Activated T-helper 1 cell treated with anti-CD3 and anti-CD28 coated beads, Interleukin-12 subunit alpha, Interleukin-12 subunit beta, Interleukin-2, Interleukin-4 antibody, amounts not matched to agents 30 ng/mL and 10 ng/mL and 1 ng/mL, durations not matched to agents 14 hours and 24 hours and 36 hours (primary cell): Measurements from ENCODE around the gene FAN1. TPM values are rescaled to one million over a fixed set of nuclear protein-coding genes. Genes with fewer than 3 reads are reported as not detected.

ENCODE experiments used
- DNase-seq: peaks from one replicate; pipeline ENCODE4 v3.0.0; 2021; ENCODE audit warnings: low spot score
- H3K27ac Mint-ChIP-seq: one replicate; pipeline ENCODE4 v1.8.0; 2021; ENCODE audit warnings: mild to moderate bottlenecking, mixed read lengths
- H3K27me3 Mint-ChIP-seq: one replicate; pipeline ENCODE4 v1.8.0; 2022; ENCODE audit warnings: mild to moderate bottlenecking, moderate library complexity, mixed read lengths; ENCODE audit not compliant: insufficient read depth
- H3K36me3 Mint-ChIP-seq: one replicate; pipeline ENCODE4 v1.8.0; 2021; ENCODE audit warnings: low read depth, mixed read lengths
- H3K4me1 Mint-ChIP-seq: one replicate; pipeline ENCODE4 v1.8.0; 2021; ENCODE audit warnings: low read depth, mixed read lengths
- H3K4me3 Mint-ChIP-seq: one replicate; pipeline ENCODE4 v1.8.0; 2021; ENCODE audit warnings: mild to moderate bottlenecking, moderate library complexity, mixed read lengths
- H3K9me3 Mint-ChIP-seq: one replicate; pipeline ENCODE4 v1.8.0; 2021; ENCODE audit warnings: mixed read lengths
- intact Hi-C: fragments of 100-400 bp; cut with micrococcal nuclease; formaldehyde crosslinking; loops from one replicate; pipeline ENCODE4 v1.15.1; 2024
- total RNA-seq: library from RNA; stranded (reverse); gene quantifications from 2 replicates; pipeline ENCODE4 v1.2.3, GENCODE V29; 2022

The FAN1 gene
- total RNA-seq, 1 donor from 2014 or later: 26.5 TPM

DNA sequence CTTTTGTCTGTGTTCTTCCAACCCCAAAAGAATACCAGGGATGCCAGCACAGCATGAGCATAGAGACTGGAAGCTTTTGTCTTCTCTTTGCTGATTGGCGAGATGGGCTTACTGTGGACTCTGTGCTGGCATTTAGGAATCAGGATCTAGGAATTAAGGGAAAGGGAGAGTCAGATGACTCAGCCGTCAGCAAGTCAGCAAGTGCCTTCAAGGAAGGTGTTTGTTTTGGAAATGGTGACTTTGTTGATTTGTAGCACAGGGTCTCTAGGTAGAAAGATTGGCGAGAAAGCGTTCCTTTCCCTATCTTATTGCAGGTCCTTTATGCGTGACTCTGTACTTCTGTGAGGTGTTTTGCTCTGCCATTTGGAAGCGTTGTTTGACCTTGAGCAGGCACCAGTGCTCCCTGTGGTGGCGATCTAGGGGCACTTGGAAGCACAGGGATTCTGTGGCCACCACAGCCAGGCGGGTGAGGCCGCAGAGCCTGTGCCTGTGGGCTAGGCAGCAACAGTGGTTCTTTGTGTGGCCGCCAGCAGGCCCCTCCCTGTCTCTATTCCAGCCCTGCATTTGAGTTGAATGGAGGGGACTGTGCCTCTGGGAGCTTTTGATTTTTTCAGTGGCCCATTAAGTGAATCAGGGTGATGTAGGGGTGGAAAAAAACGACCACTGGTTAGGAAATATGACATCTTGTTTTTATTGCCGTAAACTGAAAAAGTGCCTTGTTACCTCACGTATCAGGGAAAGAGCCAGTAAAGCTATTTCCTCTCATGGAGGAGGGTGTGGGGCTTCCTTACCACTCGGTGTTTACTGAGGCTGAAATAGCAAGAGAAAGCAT is 19.0 kb downstream of the FAN1 start:
- no peak for DNase-seq
- H3K36me3 Mint-ChIP-seq: peaks cover 34% of the 10 kb centered on the region
- no peaks in the 10 kb centered on the region for H3K9me3 Mint-ChIP-seq
- intact Hi-C loops: no loop called here
- no peaks in the 10 kb centered on the region for H3K4me1 Mint-ChIP-seq
- H3K27me3 Mint-ChIP-seq: no peaks in the 10 kb centered on the region
- H3K4me3 Mint-ChIP-seq: no peak overlapping the region
- H3K27ac Mint-ChIP-seq: no peak overlapping the region

- Mint-ChIP-seq H3K27me3 (no peaks in the 10 kb centered on the region), H3K4me1 (no peaks in the 10 kb centered on the region), H3K27ac (no peak overlapping the region), H3K36me3 (peaks cover 32% of the 10 kb centered on the region), H3K9me3 (no peaks in the 10 kb centered on the region), H3K4me3 (no peak overlapping the region)
- intact Hi-C loops: no loop called here
- no peak for DNase-seq
Measured at GRCh38 chr15:30923429-30923828, 19.7 kb downstream of the FAN1 start.

DNA sequence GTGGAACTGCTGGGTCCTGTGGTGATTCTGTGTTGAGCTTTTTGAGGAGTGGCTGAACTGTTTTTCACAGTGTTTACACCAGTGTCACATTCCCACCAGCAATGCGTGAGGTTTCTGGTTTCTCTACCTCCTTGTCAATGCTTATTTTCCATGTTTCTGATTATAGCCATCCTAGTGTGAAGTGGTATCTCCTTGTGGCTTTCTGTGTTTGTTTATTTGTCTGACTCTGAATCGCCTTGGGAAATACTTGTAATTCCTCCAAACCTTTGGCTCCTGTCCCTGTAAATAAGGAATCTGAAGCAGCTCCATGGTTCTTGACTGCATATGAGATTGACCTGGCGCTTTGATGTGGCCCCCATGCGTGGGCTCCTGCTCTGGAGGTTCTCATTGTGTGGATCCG is 20.6 kb downstream of the FAN1 start:
- no peak for DNase-seq
- intact Hi-C loops: no loop called here
- H3K27me3 Mint-ChIP-seq: no peaks in the 10 kb centered on the region
- no peaks in the 10 kb centered on the region for H3K4me1 Mint-ChIP-seq
- H3K9me3 Mint-ChIP-seq: no peaks in the 10 kb centered on the region
- H3K36me3 Mint-ChIP-seq: peaks cover 29% of the 10 kb centered on the region
- H3K27ac Mint-ChIP-seq: no peak overlapping the region
- no peak overlapping the region for H3K4me3 Mint-ChIP-seq

- no peaks in the 10 kb centered on the region for H3K9me3 Mint-ChIP-seq
- H3K36me3 Mint-ChIP-seq: peaks cover 31% of the 10 kb centered on the region
- intact Hi-C loops: no loop called here
Measured at GRCh38 chr15:30925686-30926085, 22.0 kb downstream of the FAN1 start.

DNA sequence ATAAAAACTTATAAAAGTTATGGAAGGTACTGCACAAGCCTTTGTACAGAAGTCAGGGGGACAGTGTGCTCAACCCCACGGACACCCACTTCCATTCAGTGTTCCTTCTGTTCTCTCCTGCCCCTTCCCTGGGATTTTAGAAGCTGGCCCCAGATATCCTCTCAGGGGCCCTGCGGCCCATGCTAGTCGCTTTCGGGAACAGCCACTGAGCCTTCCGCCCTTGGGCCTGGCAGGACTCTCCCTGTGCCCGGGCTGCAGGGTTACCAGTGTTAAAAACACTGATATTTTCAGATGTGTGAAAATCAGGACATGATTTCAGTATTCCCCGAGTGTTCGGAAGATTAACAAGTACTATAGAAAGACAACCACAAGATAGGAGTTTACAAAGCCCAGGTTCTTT is 22.4 kb downstream of the FAN1 start:
- Mint-ChIP-seq H3K36me3 (peaks cover 32% of the 10 kb centered on the region), H3K27me3 (no peaks in the 10 kb centered on the region), H3K4me3 (no peak overlapping the region), H3K27ac (no peak overlapping the region), H3K9me3 (no peaks in the 10 kb centered on the region), H3K4me1 (no peaks in the 10 kb centered on the region)
- DNase-seq: no peak
- intact Hi-C loops: no loop called here

More at GRCh38 chr15:30925686-30926085, 22.0 kb downstream of the FAN1 start:
- Mint-ChIP-seq H3K27me3 (no peaks in the 10 kb centered on the region), H3K27ac (no peak overlapping the region), H3K4me3 (no peak overlapping the region), H3K4me1 (no peaks in the 10 kb centered on the region)
- DNase-seq: no peak

DNA sequence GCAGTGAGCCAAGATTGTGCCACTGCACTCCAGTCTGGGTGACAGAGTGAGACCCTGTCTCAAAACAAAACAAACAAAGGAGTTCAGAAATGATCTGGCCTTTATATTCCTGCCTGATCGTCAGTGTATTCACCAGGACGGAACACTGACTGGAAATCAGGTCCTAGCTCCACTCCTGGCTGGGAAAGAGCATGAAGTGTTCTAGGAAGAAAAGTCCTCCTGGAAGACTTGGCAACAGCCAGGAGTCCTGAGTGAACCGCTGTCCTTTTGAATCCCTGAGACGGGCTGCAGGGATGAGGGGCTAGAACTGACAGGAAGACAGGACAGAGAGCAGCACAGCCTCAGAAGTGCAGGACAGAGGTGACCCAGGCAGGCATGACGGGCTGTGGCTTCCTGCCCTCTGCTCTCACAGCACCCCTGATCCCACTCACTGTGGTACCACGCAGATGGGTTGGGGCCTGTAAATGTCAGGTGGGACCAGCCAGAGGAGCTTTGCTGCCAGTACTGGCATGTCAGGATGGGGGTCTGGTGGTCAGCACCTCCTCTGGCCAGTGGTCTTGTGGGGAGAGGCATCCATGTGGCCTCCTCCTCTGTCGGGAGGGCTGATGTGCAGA is 23.5 kb downstream of the FAN1 start:
- peaks cover 33% of the 10 kb centered on the region for H3K36me3 Mint-ChIP-seq

GRCh38 chr15:30928076-30928475 is 24.4 kb downstream of the FAN1 start:
- DNase-seq: no peak
- H3K4me1 Mint-ChIP-seq: peaks cover 4% of the 10 kb centered on the region
- H3K36me3 Mint-ChIP-seq: peaks cover 34% of the 10 kb centered on the region
- H3K9me3 Mint-ChIP-seq: no peaks in the 10 kb centered on the region
- intact Hi-C loops: no loop called here
- H3K4me3 Mint-ChIP-seq: no peak overlapping the region
- H3K27me3 Mint-ChIP-seq: no peaks in the 10 kb centered on the region
- no peak overlapping the region for H3K27ac Mint-ChIP-seq

More for the DNA sequence above, 23.5 kb downstream of the FAN1 start:
- H3K9me3 Mint-ChIP-seq: no peaks in the 10 kb centered on the region
- no peaks in the 10 kb centered on the region for H3K4me1 Mint-ChIP-seq
- no peak overlapping the region for H3K4me3 Mint-ChIP-seq
- intact Hi-C loops: no loop called here
- H3K27ac Mint-ChIP-seq: no peak overlapping the region
- no peaks in the 10 kb centered on the region for H3K27me3 Mint-ChIP-seq
- DNase-seq: no peak

DNA sequence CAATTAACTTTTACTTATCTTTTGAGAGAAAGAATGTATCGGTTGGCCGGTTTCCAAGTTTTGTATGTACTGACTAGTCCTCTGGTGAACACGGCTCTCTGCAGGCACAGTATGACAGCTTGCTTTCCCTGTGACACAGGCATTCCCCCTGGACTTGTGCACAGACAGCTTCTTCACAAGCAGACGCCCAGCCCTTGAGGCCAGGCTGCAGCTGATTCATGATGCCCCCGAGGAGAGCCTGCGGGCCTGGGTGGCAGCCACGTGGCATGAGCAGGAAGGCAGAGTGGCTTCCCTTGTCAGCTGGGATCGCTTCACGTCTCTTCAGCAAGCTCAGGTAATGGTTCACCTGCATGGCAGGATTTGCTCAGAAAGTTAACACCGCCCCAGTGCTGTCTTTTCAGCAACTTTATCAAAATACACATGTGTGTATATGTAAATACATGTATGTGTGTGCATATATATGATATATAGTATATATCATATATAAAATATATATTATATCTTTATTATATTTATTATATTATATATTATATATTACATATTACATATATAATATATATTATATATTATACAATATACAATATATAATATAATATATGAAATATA is 25.5 kb downstream of the FAN1 start:
- Mint-ChIP-seq H3K4me3 (no peak overlapping the region), H3K9me3 (no peaks in the 10 kb centered on the region), H3K36me3 (peaks cover 34% of the 10 kb centered on the region), H3K27ac (no peak overlapping the region), H3K4me1 (peaks cover 10% of the 10 kb centered on the region), H3K27me3 (no peaks in the 10 kb centered on the region)
- intact Hi-C loops: no loop called here
- no peak for DNase-seq

DNA sequence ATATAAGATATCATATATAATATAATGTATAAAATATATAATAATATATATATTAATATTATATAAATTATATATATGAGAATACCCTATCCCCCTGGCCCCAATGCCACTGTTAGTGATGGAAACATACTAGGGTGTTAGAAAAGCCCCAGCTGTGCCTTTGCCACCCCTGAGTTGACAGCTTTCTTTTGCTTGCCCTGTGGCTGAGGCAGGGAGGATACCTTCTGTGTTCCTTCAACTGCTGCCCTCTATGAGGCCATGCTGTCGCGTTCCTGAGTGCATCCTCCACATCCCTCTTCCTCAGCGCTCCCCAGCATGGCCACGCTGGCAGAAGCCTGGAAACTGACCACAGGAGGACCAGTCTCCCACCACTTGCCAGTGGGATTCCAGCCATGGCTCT is 26.3 kb downstream of the FAN1 start:
- H3K36me3 Mint-ChIP-seq: peaks cover 34% of the 10 kb centered on the region
- H3K9me3 Mint-ChIP-seq: no peaks in the 10 kb centered on the region
- H3K27me3 Mint-ChIP-seq: no peaks in the 10 kb centered on the region
- no peak overlapping the region for H3K4me3 Mint-ChIP-seq
- intact Hi-C loops: no loop called here
- no peak overlapping the region for H3K27ac Mint-ChIP-seq
- H3K4me1 Mint-ChIP-seq: peaks cover 12% of the 10 kb centered on the region
- DNase-seq: no peak

DNA sequence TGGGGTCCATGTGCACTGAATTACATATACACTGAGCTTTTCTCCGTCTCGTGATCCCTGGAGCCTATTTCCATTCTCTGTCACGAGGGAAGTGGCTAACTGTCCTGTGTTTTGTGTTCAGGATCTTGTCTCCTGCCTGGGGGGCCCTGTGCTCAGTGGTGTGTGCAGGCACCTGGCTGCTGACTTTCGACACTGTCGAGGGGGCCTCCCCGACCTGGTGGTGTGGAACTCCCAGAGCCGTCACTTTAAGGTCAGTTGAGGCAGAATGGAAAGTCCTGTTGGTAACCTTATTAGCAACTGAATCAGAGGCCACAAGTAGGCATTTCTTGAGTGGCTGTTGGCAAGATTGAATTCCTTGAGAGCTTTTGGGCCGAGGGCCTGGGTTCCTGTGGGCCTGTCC is 26.7 kb downstream of the FAN1 start:
- no peak for DNase-seq
- Mint-ChIP-seq H3K36me3 (peaks cover 34% of the 10 kb centered on the region), H3K27ac (no peak overlapping the region), H3K4me3 (no peak overlapping the region), H3K9me3 (no peaks in the 10 kb centered on the region), H3K4me1 (peaks cover 12% of the 10 kb centered on the region), H3K27me3 (no peaks in the 10 kb centered on the region)
- intact Hi-C loops: no loop called here

DNA sequence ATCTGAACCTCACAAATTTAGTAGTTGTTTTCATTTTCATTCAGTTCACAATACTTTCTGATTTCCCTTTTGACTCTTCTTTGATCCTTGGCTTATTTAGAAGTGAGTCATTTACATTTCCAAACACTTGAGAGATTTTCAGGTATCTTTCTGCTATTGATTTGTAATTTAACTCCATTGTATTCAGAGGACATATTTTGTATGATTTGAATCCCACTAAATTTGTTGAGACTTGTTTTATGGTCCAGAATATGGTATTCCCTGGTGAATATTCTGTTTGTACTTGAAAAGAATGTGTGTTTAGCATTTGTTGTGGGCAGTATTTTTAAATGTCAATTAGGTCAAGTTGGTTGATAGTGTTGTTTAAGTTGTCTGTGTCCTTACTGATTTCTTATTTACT is 29.6 kb downstream of the FAN1 start:
- Mint-ChIP-seq H3K36me3 (peaks cover 34% of the 10 kb centered on the region), H3K27ac (no peak overlapping the region), H3K27me3 (no peaks in the 10 kb centered on the region), H3K4me3 (no peak overlapping the region), H3K9me3 (no peaks in the 10 kb centered on the region), H3K4me1 (peaks cover 12% of the 10 kb centered on the region)
- intact Hi-C loops: no loop called here
- DNase-seq: no peak

- no peak for DNase-seq
- intact Hi-C loops: no loop called here
- no peaks in the 10 kb centered on the region for H3K9me3 Mint-ChIP-seq
- no peak overlapping the region for H3K4me3 Mint-ChIP-seq
- no peak overlapping the region for H3K27ac Mint-ChIP-seq
- H3K36me3 Mint-ChIP-seq: peaks cover 30% of the 10 kb centered on the region
- peaks cover 1% of the 10 kb centered on the region for H3K4me1 Mint-ChIP-seq
- H3K27me3 Mint-ChIP-seq: no peaks in the 10 kb centered on the region
Measured at GRCh38 chr15:30939161-30939560, 35.4 kb downstream of the FAN1 start.

DNA sequence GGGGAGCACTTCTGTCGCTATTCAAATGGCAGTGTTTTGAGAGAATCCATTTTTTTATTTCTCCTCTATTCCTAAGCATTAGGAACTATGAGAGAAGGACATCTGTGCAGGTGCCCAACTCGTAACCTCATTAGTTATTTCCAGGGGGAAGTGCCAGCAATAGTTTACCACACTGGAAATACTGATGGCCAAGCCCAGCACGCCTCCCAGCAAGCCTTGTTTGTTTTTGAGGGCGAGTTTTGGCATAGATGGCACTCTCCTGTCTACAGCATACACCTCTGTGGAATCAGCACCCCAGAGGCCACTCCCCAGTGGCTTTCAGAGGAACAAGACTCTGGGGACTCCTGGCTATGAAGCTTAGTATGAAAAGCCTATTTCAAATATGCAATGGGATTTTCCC is 36.6 kb downstream of the FAN1 start:
- no peaks in the 10 kb centered on the region for H3K4me1 Mint-ChIP-seq
- no peaks in the 10 kb centered on the region for H3K27me3 Mint-ChIP-seq
- peaks cover 32% of the 10 kb centered on the region for H3K36me3 Mint-ChIP-seq
- no peak overlapping the region for H3K27ac Mint-ChIP-seq
- H3K9me3 Mint-ChIP-seq: no peaks in the 10 kb centered on the region
- H3K4me3 Mint-ChIP-seq: no peak overlapping the region
- intact Hi-C loops: no loop called here
- no peak for DNase-seq
